ENCODE data around the gene ULK4.

GRCh38 chr3:41573591-41573990, 388.3 kb downstream of the ULK4 start:
- TF ChIP-seq CTCF (IDR thresholded peaks at IDR 0.05) (no peak), RAD21 (IDR thresholded peaks at IDR 0.05; ENCODE audit: low read length) (no peak), TCF12 (IDR thresholded peaks at IDR 0.05) (no peak), NRF1 (IDR thresholded peaks at IDR 0.05; ENCODE audit: low read depth, low read length) (no peak), FOXM1 (IDR thresholded peaks at IDR 0.05; ENCODE audit: low read depth) (no peak), POLR2AphosphoS5 (IDR thresholded peaks at IDR 0.05; ENCODE audit: low read depth, low read length) (no peak), FOXJ3 (CRISPR knock-in tag; IDR thresholded peaks at IDR 0.05) (no peak), SIN3A (IDR thresholded peaks at IDR 0.05; ENCODE audit: borderline replicate concordance, low read depth, low read length) (no peak)
- TF ChIP-seq, protein P1, sequence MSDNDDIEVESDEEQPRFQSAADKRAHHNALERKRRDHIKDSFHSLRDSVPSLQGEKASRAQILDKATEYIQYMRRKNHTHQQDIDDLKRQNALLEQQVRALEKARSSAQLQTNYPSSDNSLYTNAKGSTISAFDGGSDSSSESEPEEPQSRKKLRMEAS (IDR thresholded peaks at IDR 0.05; ENCODE audit: low read depth), result no peak
